ENCODE data around the gene VAPB.

VAPB gene

DNA sequence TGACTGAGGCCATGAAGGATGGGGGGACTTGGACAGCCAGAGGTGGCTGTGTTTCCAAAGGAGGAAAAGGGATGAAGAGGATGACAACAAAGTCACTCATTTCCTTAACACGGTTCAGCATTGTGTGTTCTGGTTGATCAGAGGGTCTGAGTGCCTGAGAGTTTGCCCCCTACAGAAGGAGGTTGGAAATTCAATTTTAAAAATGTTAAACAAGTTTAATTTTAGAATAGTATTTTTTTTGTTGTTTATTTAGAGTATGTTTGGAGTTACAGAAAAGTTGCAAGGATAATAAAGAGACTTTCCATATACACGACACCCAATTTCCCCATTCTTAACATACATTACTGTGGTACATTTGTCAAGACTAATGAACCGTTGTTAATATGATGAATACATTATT is 10.3 kb upstream of the VAPB start:
- no peak for DNase-seq

DNA sequence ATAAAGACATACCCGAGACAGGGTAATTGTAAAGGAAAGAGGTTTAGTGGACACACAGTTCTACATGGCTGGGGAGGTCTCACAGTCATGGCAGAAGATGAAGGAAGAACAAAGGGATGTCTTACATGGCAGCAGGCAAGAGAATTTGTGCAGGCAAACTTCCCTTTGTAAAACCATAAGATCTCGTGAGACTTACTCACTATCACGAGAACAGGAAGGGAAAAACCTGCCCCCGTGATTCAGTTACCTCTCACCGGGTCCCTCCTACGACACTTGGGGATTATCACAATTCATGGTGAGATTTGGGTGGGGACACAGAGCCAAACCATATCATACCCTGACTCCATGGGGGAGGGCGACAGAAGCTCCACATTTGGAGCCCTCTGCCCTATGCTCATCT is 7.4 kb upstream of the VAPB start:
- DNase-seq: no peak

DNA sequence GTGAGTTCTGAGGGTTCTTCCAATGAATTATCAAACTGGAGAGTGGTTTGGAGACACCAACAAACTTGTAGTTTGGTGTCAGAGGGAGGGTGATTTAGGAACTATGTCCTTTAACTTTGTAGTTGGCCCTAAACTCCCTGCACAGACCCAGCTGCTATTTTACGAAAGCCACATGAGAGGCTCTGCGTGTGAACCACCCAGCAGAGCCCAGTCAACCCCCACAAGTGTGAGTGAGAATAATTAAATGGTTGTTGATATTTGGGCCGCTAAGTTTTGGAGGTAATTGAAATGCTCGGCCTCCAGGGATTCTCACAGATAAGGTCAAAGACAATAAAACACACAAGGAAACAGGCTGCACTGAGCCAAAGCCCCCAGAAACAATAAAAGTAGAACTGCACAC is 6.9 kb upstream of the VAPB start:
- DNase-seq: no peak

DNA sequence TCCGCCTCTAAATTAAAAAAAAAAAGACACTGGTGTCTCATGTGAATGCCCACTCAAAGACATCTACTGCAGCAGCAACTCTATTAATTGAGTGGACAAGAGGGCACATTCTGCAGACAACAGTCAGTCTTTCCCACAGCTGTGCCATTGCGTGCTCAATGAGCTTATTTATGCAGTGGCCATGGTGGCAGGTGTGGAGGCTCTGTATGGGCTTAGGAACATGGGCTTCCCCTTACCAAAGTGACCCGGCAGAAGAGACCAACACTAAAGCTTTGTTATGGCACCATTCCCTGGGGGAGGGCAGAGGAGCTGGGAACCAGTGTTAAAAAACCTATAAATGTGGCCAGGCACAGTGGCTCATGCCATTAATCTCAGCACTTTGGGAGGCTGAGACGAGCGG is 4.2 kb upstream of the VAPB start:
- no peak for DNase-seq

DNA sequence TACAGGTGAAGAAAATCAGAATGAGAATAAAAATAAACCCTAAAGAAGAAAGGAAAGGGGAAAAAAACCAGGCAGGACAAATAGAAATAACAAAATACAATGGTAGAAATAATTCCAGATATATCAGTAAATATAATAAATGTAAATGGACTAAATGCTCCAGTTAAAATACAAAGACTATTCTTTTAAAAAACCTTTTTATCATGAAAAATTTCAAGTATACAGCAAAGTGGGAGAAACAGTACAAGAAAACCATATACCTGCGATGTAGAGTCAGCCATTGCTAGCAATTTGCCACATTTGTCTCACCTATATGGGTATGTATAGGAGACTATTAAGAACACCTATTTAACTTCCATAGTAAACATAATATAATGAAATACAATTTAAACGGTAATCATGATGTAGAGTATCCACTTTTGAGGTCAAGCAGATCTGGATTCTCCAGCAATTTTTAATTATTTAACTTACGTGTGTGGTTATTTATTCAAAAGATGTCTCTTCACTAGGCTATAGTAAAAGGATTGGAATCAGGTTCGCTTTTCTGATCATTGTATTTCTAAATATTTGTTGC is 914 bp upstream of the VAPB start:
- no peak for DNase-seq

DNA sequence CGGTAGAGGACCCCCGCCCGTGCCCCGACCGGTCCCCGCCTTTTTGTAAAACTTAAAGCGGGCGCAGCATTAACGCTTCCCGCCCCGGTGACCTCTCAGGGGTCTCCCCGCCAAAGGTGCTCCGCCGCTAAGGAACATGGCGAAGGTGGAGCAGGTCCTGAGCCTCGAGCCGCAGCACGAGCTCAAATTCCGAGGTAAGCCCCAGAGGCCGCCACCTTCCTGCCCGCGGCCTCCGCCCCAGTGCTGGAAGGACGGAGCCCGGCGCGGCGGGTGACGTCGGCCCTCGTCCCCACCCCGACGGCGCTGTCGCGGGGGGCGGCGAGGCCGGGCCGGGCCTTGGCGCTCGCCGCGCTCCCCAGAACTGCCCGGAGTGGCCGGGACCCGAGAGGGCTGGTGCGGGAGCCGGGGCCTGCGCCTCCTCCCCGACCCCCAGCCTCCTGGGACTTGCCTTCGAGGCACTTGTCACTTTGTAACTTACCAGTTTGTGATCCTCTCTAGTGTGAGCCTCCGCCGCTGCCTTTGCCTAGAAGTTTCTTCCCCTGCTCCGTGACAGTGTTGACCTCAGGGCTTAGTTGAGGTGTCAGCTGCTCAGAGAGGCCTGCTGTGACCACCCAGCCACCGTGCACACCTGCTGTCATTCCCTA is 417 bp downstream of the VAPB start:
- DNase-seq: peak in 1 of 4 experiments; percentile 43

DNA sequence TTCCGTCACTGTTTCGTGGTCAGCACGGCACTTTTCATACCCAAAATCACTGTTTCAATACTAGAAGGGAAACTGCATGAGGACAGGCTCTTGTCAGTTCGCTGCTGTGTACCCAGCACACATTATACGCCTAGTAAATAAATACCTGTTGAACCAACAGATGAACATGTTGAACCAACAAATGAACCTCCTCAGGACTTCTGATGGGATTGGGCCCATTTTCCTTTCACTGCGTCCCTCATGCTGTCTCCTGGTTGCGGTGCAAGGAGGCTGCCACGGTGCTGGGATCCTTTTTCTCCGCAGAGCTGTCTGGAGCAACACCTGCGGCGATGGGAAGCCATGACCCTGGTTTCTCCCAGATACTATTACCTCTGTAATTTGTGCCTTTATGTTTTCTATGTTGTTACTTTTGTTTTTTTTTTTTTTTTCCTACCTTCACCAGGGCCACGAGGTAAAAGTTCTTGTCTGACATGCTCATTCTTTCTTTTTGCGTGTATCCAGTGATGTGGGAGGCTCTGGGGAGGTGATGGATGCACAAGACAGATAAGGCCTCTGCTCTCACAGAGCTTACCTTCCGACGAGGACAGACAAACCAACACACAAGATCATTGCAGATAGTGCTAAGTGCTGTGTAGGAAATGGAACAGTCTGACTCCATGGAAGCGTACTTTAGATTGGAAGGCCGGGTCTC is 1.1 kb downstream of the VAPB start:
- no peak for DNase-seq

DNA sequence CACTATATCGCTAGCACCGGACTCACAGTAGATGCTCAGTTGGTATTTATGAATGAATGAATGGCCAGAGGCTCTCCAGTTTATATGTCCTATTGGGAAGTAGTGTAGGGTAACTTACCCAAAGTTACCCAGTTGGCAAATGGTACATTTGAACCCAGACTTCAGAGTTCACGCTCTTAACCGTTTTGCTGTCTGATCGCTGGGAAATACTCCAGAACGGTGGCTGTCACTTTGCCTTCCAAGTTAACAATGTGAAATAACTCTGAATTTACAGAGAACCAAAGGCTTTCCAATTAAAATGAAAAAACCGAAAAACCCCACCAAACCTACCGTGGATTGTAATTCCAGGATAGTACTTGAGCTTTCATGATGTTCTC is 1.6 kb downstream of the VAPB start:
- DNase-seq: no peak

DNA sequence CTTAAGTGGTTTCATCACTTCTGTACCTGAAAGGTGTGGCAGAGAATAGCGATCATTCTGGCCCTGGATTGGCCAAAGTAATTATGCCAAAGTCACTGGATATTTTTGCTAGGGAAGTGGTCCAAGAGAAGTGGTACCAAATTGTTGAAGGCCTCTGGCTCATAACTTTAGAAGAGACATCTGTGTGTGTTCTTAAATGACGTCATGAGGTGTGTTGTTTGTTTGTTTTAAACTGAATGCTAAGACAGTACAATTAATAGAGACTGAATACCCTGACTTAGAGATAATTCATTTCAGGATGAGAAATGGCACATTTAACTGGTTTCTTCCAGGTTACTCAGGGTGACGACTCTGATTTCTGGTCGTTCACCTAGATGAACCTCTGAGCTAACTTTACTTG is 3.3 kb downstream of the VAPB start:
- no peak for DNase-seq

DNA sequence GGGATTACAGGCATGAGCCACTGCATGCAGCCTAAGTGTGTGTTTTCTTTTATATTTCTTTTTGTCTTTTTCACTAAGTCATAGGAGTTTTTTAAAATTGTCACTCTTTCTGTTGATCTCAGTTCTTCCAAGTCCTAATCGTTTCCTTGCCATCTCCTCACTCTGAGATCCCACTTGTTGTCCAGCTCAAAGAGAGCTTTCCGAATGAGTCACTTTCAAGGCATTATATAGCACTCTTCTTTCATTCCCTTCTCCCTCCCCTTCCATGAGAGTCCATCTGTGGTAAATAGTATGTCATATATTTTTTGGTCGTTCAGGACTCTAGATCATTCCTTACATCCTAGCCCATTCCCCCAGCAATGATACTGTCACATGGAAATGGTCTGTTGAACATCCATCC is 4.3 kb downstream of the VAPB start:
- DNase-seq: no peak

DNA sequence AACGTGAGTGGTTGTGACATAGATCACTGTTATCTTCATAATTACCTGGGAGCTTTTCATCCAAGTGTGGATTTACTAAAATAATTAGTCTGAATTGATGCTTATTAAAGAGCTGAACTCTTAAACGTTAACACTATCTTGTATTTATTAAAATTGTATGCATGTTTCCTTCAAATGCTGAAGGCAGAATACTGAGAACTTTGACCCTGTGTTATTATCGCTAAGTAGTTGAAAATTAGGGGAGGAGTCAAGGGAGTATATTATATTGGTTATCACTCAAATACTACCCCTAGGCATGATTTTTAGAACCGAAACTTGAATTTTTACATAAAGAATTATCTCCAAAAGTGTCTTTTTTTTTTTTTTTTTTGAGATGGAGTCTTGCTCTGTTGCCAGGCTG is 5.8 kb downstream of the VAPB start:
- no peak for DNase-seq

DNA sequence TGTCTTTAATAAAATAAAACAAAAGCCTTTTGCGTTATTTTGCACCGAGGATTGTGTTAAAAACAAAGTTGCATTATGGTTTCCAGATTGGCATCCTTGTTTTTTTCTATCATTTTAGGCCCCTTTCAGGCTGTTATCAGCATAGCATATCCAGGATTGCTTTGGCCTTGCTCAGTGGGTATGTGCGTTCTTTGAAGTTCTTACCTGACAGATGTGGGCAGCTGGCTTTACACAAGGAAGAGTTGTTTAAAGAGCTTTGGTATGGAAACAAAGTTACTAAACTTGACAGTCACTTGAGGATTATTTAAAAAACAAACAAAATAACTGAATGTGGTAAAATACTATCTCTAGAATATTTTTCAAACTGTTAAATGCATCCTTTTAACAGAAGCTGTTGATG is 6.6 kb downstream of the VAPB start:
- DNase-seq: no peak

DNA sequence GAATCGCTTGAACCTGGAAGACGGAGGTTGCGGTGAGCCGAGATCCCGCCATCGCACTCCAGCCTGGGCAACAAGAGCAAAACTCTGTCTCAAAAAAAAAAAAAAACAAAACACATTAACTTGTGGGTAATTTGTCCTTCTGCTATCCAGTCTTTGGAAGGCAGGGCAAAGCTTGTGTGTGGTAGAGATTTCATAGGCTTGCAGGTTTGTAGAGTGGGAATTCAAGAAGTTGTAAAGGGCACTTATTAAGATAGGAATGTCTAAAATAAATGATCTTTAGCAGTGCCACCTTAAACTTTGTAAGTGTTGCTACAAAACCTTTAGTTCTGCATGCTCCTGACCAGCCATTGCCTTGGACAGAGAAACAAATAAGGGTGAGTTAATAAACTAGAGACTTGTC is 8.4 kb downstream of the VAPB start:
- no peak for DNase-seq

DNA sequence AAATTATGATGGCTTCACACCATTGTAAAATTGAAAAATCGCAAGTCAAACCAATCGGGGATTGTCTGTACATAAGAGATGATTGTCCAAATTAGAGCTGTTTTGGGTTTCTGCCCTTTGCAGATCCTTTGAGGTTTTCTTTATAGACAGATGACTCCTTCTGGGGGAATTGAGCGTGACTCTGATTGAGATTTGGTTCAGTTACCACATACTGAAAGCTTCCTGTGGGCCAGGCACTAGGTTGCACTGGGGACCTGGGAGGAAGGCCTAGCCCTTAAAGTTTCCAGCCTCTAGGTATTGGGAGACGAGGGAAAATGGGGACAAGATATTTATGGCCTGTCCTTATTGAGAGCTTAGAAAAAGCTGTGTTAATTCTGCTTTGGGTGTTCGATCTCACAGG is 9.2 kb downstream of the VAPB start:
- DNase-seq: no peak

DNA sequence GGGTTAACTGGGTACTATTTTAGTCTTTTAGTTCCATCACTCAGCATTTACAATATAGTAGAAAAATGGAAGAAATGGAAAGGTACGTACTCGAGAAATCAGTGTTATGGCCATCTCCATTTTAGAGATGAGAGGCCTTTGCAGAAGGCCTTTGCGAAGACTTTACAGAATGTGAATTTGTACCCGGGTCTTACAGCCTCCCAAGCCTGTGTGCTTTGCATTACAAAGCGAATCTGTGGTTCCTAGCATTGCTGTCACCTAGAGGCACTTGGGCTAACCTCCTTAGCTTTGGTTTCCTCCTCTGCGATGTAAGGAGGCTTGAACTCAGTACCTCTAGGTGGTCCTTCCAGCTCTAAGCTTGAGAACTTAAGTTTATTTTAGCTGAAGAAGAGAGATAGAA is 10.9 kb downstream of the VAPB start:
- DNase-seq: no peak

DNA sequence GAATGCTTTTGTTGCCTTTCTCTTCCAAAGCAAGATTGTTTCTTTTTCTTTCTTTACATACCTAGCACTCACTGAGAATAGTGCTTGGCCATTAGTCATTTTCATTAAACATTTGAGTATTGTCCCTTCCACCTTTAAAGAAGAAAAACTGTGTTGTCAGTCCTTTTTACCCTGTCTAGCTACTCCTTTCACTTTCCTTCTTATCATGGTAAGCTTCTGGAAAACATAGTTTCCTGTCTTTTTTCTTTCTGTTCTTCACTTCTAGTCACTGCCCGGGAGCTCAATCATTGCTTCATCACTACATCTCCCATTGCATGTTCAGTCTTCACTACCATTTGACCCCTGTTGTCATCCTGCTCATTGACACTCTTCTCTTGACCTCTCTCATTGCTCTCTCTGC is 12.1 kb downstream of the VAPB start:
- no peak for DNase-seq

DNA sequence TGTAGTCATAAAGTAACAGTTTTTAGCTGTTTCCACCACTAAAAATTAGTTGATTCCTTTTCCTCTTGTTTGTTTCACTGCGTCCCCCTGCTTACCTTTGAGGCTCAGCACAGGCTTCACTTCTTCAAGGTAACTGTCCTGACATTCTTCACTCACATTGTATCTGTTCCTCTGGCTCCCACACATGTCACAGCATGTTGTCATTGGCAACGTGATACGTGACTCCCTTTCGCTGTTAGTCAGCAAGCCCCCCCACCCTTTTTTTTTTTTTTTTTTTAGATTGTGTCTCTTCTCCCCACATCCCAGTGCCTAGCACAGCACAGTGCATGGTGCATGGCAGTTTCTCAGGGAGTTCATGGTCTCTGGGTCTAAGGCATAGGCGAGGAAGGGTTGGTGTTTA is 13.3 kb downstream of the VAPB start:
- no peak for DNase-seq

DNA sequence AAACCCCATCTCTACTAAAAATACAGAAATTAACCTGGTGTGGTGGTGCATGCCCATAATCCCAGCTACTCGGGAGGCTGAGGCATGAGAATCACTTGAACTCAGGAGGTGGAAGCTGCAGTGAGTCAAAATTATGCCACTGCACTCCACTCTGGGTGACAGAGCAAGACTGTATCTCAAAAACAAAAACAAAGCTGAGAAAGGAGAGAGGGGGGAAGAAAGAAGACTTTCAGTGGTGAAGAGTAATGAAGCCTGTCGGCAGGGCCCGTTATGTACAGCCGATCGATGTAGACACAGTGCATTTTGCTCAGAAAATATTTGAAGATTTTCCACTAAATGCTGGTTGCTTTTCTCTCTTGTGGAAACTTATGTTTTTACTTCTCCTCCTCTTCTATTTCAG is 13.8 kb downstream of the VAPB start:
- no peak for DNase-seq

DNA sequence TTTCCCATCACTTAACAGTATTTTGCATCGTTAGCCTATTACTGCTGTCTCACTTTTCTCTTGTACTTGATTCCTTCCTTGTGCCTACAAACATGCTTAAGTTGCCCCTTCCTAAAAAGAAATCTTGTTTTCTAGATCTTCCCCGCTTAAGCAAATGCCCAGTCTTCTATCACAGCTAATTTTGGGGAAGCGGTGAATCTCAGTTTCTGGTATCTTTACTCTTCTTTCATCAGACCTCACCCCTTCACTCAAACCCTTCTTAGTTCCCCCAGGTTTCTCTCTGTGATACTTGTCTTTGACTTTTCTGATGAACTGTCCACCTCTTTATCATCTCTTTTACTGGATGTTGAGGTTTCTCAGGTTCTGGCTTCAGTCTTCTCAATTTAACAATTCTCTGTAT is 14.2 kb downstream of the VAPB start:
- no peak for DNase-seq

DNA sequence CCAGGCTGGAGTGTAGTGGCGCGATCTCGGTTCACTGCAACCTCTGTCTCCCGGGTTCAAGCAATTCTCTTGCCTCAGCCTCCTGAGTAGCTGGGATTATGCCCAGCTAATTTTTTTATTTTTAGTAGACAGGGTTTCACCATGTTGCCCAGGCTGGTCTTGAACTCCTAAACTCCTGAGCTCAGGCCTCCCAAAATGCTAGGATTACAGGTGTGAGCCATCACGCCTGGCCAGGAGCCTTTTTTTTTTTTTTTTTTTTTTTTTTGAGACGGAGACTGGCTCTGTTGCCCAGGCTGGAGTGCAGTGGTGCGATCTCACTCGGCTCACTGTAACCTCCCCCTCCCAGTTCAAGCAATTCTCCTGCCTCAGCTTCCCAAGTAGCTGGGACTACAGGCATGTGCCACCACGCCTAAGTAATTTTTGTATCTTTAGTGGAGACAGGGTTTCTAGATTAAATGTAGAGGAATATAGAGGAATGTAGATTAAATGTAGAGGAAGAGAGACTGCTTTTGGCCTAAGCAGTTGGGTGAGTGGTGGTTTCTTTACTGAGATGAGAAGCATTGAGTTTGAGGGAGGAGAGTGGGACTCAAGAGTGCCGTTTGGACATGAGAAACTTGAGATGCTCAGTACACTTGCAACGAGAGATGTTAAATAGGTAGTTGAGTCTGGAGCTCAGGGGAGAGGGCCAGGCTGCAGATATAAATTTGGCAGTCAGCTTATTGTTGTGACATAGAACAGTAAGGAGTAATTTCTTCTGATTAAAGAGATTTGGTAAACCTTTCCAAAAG is 16.7 kb downstream of the VAPB start:
- no peak for DNase-seq

DNA sequence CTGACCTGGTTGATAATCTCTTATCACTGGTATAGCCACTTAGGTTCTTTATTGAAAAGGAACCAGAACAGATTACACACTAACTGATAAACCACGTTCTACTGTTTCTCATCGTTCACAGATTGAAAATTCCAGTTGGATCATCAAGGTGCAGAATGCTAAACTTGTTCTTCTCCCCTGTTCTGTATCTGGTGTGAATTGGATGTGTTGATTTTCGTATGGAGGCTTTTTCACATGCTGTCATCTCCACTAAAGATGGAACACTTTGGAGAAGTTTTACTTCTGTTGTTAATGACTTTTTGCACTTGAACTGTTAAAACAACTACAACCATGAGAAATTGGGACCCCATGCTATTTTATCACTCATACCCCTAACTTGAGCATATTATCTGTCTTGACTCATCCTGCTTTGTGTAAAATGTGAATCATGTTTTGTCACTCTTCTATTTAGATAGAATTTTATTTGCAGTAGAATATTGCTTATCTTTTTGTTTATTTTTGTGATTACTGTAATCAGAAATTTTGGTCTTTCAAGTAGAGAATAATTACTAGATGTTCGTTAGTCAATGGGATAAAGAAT is 17.5 kb downstream of the VAPB start:
- no peak for DNase-seq

DNA sequence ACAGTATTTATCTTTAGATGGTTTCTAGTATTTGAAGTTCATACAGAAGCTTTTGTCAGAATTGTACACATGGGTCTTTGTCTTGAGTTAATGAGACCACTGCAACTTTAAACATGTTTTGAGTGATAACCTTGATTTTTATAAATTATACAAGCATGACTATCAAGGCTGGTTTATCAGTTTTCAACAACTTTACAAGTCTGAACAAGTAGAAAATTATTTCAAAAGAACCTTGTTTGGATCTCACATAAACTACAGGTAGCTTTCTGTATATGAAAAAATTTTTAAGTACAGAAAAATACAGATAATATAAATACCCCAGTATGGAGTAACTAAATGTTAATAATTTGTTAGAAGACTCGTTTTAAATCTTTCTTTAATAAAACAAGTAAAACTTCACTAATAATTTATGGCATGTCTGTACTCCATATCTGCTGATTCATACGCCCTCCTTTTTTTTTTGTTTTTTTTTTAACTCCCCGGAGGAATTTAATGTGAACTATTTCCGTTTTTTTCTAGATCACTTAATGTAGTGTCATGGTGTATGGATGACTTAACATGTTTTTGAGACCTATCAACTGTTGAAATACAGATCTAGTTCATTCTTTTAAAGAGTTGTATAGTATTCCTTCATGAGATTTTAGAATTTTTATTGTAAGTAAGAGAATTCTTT is 18.3 kb downstream of the VAPB start:
- DNase-seq: no peak

DNA sequence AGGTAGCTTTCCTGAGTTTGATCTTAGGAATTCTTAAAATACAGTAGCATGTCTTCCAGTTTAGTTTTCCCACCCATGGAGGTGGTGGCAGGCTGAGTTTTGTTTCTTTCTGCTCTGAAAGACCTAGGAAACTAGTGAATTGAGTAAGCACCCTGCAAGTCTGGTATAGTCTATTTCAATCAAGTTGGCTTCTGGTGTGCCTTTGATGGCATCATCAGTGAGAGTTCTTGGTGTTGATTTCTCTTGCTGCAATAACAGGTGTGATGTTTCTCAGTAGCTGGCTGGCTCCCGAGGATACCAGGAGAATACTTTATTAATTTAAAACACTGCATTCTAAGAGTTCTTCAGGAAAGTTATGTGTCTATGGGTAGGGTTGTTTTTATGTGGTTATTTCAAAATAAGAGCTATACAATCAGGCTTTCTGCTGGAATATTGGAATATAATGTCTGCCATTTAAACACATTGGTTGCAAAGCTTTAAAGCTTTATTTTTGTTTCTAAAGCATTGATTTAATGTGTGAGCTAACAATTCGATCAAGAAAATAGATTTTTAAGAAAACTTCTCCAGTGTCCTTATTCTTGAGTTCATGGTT is 19.0 kb downstream of the VAPB start:
- DNase-seq: no peak
